DMS114 treated with DMSO at 0.1 percent for 48 hours (cell line): ENCODE measurements around the gene PPEF1.
"Not testable (repeated sequence)": the region's sequence is repeated elsewhere in the genome, so short reads cannot be mapped to it uniquely, and the experiment has no call there.

Experiments
- DNase-seq: peaks from one replicate; lab custom pipeline; 2025; ENCODE audit not compliant: unreplicated experiment; lab: John Stamatoyannopoulos, UW

PPEF1 gene

DNA sequence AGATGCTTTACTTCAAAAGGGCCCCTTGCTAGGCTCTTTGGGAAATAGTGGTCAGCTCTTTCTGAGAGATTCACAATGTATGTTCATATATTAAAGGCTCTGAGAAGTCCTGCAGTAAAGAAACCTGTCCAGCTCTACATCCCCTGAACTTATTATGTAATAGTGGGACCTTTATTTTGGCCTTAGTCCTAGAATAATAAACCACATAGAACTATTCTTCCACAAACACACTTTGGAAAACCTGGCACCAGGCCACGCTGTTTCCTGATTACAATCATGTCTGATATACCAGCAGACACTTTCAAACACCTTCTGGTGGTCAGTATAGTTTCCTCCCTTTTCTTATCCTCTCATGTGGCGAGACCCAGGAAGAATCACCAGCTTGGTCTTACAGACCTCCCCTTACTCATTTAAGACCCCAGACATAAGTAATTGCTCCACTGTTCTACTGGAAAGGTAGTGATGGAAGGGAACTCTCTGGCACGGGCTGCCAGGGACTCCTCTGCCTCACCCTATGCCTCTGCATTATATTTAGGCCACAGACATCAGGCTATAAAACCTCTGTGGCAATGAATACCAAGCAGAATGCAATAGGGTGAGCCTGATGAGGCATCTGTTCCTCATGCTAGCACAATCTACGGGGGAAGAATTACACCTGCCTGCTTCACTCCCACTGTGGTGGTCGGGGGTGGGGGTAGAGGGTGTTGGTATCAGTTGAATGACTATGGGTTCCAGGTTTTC is 5.7 kb upstream of the PPEF1 start:
- DNase-seq: no peak

DNA sequence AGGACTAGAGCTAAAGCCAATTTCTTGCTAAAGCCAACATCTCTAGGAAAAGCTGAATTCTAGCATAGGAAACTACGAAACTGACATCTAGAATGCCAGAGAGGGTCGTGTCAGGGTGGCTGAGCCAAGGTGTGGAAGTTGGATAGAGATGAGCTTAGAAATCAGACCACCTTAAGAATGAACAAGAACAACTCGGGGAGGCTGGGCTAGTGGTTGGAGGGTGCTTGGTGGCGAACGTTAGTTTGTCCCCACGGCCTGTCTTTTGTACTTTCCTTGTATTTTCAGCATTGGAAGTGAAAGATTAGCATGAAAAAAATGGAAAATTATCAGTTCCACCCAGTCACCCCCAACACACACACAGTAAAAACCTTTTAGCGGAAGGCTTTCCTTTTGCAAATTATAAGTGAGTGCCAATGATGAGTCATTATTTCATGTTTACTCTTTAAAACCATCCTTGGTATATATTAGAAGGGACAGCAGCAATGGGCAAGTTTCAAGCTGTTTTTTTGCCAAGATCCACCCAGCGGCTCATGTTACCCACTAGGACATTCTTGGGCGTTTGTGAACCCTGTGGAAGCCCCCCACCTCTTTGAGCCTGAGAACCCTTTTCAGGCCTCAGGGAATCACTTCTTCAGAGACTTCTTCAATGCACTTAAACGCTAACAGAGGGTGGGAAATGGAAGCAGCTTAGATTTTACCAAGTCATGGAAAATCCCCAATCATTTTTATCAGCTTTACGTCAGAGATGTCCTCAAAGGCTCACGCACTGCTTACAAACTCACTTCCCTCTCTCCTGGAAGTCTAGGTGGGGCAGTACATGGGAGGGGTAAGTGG is 4.9 kb upstream of the PPEF1 start:
- DNase-seq: no peak

DNA sequence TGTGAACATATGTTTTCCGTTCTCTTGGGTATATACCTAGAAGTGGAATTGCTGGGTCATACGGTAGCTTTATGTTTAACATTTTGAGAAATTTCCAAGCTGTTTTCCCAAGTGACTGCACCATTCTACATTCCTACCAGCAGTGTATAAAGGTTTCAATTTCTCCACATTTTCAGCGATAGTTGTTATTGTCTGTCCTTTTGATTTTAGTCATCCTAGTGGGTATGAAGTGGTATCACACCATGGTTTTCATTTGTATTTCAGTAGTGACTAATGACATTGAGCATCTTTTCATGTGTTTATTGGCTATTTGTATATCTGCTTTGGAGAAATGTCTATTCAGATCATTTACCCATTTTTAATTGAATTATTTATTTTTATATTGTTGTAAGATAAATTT is 2.4 kb downstream of the PPEF1 start:
- no peak for DNase-seq

DNA sequence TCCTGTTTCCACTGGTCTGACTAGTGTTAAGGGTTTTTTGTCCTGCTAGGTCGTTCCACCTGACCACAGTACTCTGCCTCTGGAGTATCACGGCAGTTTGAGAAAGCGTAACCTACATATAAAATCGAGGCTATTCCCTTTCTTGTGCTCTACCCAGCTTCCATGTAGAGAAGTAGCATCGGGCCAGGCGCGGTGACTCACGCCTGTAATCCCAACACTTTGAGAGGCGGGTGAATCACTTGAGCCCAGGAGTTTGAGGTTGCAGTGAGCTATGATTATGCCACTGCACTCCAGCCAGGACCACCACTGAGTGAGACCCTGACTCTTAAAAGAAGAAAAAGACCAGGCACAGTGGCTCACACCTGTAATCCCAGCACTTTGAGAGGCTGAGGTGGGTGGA is 7.5 kb downstream of the PPEF1 start:
- no peak for DNase-seq

DNA sequence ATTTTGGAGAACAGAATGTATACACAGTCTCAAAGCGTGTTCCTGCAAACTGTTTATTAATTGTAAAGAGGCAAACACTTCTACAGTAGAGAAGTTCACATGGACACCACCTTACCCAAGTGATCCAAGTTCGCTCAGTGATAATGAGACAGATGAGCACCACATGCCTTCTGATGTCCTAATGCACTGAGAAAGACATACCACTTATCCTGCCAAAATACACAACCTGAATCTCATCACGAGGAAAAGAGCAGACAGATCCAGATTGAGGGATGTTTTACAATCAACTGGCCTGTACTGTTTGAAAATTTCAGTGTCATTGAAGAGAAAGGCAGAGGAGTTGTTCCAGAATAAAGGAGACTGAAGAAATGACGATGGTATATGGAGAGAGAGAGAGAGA is 12.4 kb downstream of the PPEF1 start:
- DNase-seq: no peak

DNA sequence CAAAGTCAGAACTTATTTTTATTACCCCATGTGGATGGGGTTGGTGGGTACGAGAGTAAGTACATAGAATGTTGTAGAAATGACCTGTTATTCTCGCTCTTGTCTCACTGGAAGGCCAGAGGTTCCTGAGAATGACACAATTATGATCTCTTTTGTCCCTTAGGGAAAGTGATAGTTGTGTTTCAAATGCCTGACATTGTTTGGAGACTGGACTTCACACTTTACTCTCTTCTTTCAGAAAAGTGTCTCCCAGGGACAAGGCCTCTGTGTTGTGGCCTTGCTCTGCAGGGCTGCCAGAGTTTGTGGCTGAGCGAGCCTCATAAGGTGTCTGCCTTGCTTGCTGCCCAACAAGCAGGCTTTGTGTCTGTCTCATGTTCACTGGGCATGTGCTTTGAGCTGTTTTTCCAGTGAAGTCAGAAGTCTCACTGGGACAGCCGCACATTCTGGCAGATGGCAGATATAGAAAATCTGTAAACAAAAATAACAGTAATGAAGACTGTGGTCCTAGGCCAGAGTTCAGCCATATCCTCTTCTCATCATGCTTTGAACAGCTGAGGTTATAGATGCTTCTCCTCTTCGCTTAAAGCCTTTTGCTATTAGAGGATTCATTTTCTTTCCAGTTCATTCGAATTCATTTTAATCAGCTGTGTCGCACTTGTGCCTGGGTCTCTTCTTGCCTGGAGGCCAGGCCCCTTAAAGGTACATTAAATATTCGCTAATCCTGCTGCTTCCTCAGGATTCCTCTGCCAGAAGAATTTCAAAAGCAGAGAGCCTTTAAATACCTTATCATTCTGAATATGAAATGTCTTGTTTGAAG is 14.4 kb downstream of the PPEF1 start:
- DNase-seq: no peak

DNA sequence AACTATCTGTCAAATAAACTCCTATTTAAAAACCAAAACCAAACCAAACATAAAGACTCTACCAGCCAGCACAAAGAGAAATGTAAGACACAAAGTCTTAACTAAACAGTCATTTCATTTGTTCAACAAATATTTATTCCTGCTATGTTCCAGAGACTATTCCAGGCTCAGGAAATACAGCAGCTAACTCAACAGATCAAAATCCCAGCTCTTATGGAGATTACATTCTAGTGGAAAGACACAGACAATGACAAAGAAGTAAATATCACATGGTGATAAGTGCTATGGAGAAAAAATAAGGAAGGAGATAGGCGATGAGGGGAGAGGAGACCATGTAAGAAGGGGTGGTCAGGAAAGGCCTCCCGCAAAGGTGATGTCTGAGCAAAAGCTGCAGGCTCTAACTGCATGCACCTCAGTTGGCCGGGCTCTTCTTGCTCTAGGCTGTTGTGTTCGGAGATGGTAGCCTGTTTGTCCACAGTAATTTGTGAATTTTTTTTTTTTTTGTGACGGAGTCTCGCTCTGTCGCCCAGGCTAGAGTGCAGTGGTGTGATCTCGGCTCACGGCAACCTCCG is 15.1 kb downstream of the PPEF1 start:
- no peak for DNase-seq

DNA sequence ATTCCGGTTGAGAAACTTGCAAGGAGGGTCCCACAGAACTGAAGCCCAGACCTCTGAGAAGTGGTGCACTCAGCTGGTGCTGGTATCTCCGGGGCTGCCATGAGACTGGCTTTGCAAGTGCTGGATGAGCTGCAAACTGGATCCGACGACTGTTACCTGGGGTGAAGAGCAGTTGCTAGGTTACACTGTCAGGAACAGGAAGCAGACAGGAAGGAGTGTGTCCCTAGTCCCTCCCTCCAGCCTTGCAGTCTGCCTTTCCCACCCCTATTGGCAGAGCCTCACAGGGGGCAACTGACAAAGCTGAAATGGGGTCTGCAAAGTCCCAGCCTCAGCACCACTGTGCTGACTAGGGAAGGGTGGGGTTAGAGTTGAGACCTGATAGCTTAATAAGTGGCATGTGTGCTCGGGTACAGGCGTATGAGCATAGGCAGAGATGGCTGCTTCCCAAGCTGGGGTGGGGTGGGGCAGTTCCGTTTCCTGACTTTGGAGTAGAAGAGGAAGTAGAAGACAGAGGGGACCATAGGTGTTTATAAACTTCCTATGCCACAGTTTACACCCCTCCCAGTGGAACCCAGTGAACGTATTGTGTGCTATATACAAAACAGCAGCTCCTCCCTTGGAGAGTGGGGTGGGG is 18.0 kb downstream of the PPEF1 start:
- DNase-seq: no peak

DNA sequence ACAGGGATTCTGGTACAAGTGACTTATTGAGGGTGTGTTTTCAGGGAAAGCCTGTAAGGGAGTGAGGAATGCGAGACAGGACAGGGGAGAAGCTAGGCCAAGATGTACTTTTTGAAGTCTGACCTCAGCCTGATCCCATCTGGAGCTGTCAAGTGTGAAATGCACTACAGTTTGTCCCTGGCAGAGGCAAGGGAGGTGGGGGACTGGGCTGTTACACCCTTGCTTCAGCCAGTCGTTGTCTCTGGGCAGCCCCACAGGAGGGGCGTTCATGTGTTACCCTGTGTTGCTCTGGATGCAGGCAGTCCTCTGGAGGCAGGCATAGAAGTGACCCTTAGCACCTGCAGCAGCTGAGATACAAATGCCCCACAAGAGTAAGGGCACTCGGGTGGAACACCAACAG is 25.8 kb downstream of the PPEF1 start:
- DNase-seq: no peak

DNA sequence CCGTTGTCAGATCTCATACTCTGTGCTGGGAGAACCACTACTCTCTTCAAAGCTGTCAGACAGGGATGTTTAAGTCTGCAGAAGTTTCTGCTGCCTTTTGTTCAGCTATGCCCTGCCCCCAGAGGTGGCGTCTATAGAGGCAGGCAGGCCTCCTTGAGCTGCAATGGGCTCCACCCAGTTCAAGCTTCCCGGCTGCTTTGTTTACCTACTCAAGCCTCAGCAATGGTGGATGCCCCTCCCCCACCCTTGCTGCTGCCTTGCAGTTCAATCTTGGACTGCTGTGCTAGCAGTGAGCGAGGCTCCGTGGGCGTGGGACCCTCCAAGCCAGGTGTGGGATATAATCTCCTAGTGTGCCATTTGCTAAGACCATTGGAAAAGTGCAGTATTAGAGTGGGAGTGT is 32.2 kb downstream of the PPEF1 start:
- DNase-seq: not testable (repeated sequence)

DNA sequence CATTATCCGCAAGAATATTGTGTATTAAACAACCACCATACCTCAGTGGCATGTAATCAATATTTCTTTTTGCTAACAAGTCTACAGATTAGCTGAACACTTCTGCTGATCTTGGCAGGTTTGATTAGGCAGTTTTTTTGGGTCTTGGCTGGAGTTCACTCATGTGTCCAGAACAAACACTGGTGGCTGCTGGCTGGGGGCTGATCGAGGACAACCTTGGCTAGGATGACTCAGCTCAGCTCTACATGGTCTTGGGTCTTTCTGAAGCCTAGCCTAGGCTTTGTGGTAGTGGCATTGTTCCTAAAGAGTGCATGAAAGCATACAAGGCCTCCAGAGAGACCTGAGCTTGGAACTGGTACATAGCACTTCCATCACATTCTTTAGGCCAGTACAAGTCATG is 41.1 kb downstream of the PPEF1 start:
- no peak for DNase-seq

DNA sequence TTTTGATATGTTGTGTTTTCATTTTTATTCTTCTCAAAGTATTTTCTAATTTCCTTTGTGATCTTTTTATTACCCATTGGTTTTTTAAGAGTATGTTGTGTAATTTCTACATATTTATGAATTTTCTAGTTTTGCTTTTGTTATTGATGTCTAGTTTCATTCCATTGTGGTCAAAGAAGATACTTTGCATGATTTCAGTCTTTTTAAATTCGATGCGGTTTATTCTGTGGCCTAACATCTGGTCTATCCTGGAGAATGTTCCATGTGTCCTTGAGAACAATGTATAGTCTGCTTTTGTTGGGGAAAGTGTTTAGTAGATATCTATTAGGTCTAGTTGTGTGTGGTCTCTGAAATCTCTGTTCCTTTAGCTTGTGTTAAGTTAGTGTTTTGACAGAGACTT is 46.2 kb downstream of the PPEF1 start:
- DNase-seq: no peak

DNA sequence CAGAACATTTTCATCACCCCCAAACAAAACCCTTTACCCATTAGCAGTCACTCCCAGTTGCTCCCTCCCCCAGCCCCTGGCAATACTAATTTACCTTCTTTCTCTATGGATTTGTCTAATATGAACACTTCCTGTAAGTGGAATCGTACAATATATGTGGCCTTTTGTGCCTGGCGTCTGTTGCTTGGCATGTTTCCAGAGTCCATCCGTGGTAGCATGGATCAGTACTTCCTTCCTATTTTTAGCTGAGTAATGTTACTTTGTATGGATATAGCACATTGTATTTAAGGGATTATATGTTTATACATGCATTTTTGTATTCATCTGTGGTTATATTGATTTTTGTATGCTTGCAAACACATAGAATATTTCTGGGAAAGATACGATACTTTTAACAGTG is 48.2 kb downstream of the PPEF1 start:
- DNase-seq: no peak

DNA sequence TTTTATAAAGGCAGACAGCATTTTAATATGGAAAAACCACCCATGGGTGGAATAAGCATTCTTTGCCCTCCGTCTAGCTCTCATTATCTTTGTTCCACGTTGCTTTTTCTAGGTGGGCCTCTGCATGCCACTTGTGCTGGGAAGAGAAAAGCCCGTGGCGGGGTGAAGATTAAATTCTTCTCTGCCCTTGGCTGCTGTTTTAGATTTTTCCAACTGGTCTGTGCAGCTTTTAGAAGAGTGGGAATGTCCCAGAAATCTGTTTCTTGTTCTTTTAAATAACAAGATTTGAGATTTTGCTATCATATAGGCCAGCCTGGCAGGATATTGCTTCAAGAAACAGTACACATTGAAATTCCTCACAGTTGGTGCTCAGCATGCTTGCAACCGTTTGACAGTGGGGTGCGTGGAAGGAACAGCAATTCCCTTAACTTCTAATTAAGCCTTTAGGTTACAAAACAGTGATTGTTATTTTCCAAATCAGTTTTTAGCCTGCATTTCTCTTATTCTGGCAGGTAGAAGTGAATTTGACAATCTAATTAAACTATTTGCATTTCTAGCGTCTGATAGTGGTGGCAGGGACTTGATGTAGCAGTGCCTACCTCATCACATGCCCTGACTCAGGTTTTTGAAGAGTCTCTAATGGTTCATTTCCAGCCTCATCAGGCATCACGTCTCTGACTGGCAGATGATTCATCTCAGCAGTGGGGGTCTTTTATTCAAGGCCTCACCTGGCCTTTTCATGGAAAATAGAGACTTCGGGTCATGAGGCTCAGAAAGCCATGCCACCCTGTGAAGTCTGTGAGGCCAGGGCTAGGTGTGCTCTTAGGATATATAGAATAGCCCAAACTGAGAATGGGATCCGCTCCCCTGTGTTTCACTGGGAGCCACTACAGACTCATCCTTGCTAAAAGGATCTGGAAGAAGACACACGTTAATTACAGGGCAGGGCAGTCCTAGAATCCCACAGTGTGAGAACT is 50.8 kb downstream of the PPEF1 start:
- no peak for DNase-seq

DNA sequence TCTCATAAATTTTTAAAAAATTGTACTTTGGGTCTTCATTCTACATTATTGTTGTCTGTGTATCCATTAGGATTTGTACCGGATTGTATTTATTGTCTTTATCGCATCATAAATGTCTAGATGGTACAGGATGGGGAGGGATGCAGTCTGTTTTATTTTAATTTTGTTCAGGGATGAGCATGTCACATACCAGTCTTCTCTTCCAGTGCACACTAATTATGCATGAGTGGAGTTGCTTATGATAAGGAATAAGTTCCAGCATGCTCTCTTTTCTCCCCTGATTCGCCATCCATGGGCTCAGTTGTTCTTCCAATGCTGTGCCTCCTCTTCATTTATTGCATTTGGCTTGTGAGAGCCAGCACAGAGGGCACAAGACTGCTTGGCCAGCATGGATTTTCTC is 54.3 kb downstream of the PPEF1 start:
- no peak for DNase-seq

DNA sequence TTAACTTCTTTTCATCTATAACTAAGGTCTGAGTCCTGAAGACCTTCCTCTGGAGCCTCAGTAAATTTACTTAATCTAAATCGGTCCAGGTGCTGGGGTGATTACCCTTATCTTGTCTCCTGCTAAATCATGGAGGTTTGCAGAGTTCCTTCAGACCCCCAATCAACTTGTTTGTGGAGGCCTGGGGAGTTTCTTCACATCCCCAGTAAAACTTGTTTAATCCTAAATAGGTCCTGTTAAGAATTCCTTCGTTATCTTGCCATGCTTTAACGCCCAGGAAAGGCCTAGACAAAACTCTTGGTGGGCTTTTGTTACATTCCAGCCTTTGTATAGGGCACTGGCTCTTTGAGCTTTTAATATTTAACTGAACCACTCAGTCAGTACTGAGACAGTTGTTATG is 55.7 kb downstream of the PPEF1 start:
- not testable (repeated sequence) for DNase-seq

DNA sequence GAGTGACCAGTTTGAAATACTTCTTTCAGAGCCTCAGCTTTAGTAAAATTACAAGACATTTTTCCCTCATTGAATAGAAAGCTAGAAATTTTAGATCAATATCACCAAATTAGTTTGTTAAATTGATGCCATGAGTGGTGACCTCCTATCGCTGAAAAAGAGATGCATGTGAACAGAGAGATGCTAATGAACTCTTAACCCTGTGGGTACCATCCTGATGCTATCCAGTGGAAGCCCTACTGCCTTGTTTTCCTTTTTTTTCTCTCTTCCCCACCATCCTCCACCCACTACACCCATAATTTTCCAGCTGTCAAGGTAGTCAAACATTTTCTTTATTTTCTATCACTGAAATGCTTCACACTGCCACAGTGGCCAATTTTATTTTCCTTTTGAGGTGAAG is 61.9 kb downstream of the PPEF1 start:
- no peak for DNase-seq

DNA sequence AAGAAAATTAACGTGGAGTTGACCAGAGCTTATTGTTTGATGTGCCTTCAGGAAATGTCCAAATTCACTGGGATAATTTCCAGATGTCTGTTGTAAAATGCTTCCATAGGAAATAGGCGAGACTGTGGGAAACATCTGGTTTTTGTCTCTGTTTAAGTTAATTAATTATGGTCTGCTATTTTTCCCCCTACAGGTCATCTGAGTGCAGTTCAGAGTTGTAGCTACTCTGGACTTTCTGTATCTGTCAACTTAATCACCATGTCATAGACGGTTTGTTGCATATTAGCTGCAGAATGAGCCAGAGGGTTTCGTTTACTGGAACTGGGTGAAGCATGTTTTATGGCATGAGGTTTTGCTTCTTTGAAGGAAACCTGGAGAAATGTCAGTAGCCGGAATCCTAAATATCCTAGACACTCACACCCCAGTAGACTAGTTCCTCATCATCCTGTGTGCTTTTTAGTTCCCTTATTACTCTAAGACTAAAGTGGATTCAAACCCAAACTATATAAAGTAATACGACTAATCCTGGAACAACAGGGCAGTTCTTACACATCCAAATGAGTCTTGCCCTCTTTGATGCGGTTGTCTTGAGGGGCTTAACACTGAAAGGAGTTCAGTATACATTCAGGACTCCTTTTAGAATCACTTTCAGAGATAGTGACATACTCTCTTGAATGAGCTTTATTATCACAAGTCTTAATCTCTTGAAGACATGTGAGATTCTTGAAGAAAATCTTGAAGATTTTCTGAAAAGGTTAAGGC is 62.5 kb downstream of the PPEF1 start:
- no peak for DNase-seq

DNA sequence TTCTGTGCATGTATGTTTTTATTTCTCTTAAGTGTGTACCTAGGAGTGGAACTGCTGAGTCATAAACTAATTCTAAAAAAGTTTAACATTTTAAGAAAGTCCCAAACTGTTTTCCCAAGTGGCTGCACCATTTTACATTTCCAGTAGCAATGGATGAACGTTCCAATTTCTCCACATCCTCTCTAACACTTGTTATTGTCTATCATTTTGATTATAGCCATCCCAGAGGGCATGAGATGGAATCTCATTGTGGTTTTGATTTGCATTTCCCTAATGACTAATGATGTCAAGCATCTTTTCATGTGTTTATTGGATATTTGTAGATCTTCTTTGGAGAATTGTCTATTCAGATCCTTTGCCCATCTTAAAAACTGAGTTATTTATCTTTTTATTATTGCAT is 82.5 kb downstream of the PPEF1 start:
- no peak for DNase-seq
